GM23338 (cell line): ENCODE results near the gene PUM2.

Source experiments
- CREB1 ChIP-seq: fragments of 250-450 bp; sonication (Bioruptor Pico); IDR thresholded peaks from 2 replicates; pipeline ENCODE4 v1.5.0; 2020; ENCODE audit warnings: low read depth, mild to moderate bottlenecking, moderate library complexity
- CTCF ChIP-seq, 2 experiments: fragments of 200-600 bp in 1 of 2; sonication (generic) in 1 of 2; conservative IDR thresholded peaks; 2 replicates each; pipeline versions ENCODE4 v1.5.1 to v1.6.1; 2016 to 2017; ENCODE audit warnings: antibody characterized with exemption in 2 of 2, low read depth in 2 of 2, mild to moderate bottlenecking in 2 of 2, moderate library complexity in 1 of 2
- EZH2 ChIP-seq: fragments of 200-600 bp; sonication (generic); IDR thresholded peaks from one replicate; pipeline ENCODE4 v1.8.0; 2017; ENCODE audit warnings: antibody characterized with exemption, mild to moderate bottlenecking, low read depth; ENCODE audit not compliant: unreplicated experiment
- EZH2phosphoT487 ChIP-seq: fragments of 200-600 bp; sonication (generic); IDR thresholded peaks from one replicate; pipeline ENCODE4 v1.8.1; 2018; ENCODE audit warnings: antibody characterized with exemption; ENCODE audit not compliant: unreplicated experiment
- JUNB ChIP-seq: IDR thresholded peaks from one replicate; pipeline ENCODE4 v1.6.1; 2016; ENCODE audit warnings: antibody characterized with exemption; ENCODE audit not compliant: unreplicated experiment
- NANOG ChIP-seq: IDR thresholded peaks from 2 replicates; pipeline ENCODE4 v1.6.1; 2016; ENCODE audit warnings: antibody characterized with exemption, borderline replicate concordance
- POLR2AphosphoS5 ChIP-seq: IDR thresholded peaks from 2 replicates; pipeline ENCODE4 v1.6.1; 2016; ENCODE audit warnings: antibody characterized with exemption, low read depth
- REST ChIP-seq: IDR thresholded peaks from one replicate; pipeline ENCODE4 v1.6.1; 2018; ENCODE audit warnings: antibody characterized with exemption; ENCODE audit not compliant: unreplicated experiment
- STAT1 ChIP-seq: IDR thresholded peaks from one replicate; pipeline ENCODE4 v1.6.1; 2016; ENCODE audit warnings: antibody characterized with exemption; ENCODE audit not compliant: unreplicated experiment
- ZNF114 ChIP-seq: fragments of 250-450 bp; sonication (Bioruptor Pico); IDR thresholded peaks from 2 replicates; pipeline ENCODE4 v1.5.0; 2020; ENCODE audit warnings: mild to moderate bottlenecking, moderate library complexity
- ZNF331 ChIP-seq: fragments of 250-450 bp; sonication (Bioruptor Pico); IDR thresholded peaks from 2 replicates; pipeline ENCODE4 v1.5.0; 2020; ENCODE audit warnings: low read depth, mild to moderate bottlenecking, moderate library complexity
- TF ChIP-seq, protein P1 (sequence below): IDR thresholded peaks from 2 replicates; pipeline ENCODE4 v1.6.1; 2016; ENCODE audit warnings: antibody characterized with exemption

- TF ChIP-seq CTCF (conservative IDR thresholded peaks at IDR 0.05; ENCODE audit: low read depth in 2 of 2) (no peak), EZH2 (no peak), ZNF331 (no peak), POLR2AphosphoS5 (no peak), CREB1 (no peak), REST (no peak), EZH2phosphoT487 (no peak), STAT1 (no peak), JUNB (no peak), ZNF114 (no peak), NANOG (no peak)
- TF ChIP-seq, protein P1, sequence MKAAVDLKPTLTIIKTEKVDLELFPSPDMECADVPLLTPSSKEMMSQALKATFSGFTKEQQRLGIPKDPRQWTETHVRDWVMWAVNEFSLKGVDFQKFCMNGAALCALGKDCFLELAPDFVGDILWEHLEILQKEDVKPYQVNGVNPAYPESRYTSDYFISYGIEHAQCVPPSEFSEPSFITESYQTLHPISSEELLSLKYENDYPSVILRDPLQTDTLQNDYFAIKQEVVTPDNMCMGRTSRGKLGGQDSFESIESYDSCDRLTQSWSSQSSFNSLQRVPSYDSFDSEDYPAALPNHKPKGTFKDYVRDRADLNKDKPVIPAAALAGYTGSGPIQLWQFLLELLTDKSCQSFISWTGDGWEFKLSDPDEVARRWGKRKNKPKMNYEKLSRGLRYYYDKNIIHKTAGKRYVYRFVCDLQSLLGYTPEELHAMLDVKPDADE = no peak
These were observed 101.5 kb downstream of the PUM2 start for GRCh38 chr2:20249170-20249569.
